Neuronal stem cell (in vitro differentiated cells): ENCODE results near the gene FOXL3.
A peak's percentile ranks its signal among the peaks of the same experiment; 100 is the strongest.

Source experiments
- DNase-seq: peaks from one replicate; pipeline ENCODE4 v3.0.0-alpha.2; 2013; ENCODE audit warnings: low spot score
- H2AFZ ChIP-seq: one replicate; pipeline ENCODE4 v1.6.1; 2013; ENCODE audit warnings: mild to moderate bottlenecking, low read length, inconsistent platforms
- H2AK5ac ChIP-seq: 2 replicates; pipeline ENCODE4 v1.6.1; 2013; ENCODE audit warnings: low read depth, mild to moderate bottlenecking, inconsistent platforms, low read length, moderate library complexity, mixed read lengths
- H2BK120ac ChIP-seq: 2 replicates; pipeline ENCODE4 v1.6.1; 2013; ENCODE audit warnings: low read depth, mild to moderate bottlenecking, inconsistent platforms, low read length, moderate library complexity, mixed read lengths
- H2BK12ac ChIP-seq: one replicate; pipeline ENCODE4 v1.6.1; 2013; ENCODE audit warnings: low read length, inconsistent platforms
- H2BK15ac ChIP-seq: 2 replicates; pipeline ENCODE4 v1.6.1; 2013; ENCODE audit warnings: mild to moderate bottlenecking, low read length, inconsistent platforms, mixed read lengths
- H2BK5ac ChIP-seq: one replicate; pipeline ENCODE4 v1.6.1; 2013; ENCODE audit warnings: inconsistent platforms, mild to moderate bottlenecking, low read length, moderate library complexity
- H3K14ac ChIP-seq: one replicate; pipeline ENCODE4 v1.6.1; 2013; ENCODE audit warnings: low read length, inconsistent platforms
- H3K18ac ChIP-seq: 2 replicates; pipeline ENCODE4 v1.6.1; 2013; ENCODE audit warnings: low read length, inconsistent platforms
- H3K23ac ChIP-seq: 2 replicates; pipeline ENCODE4 v1.6.1; 2013; ENCODE audit warnings: low read depth, mild to moderate bottlenecking, mixed read lengths, low read length, inconsistent platforms; ENCODE audit not compliant: poor library complexity
- H3K27ac ChIP-seq: replicated peaks from 3 replicates; pipeline ENCODE4 v1.5.1; 2013; ENCODE audit warnings: low read length, inconsistent platforms
- H3K27me3 ChIP-seq, 3 experiments: 2 replicates each; pipeline ENCODE4 v1.6.1; 2013; ENCODE audit warnings: low read length in 3 of 3, mild to moderate bottlenecking in 2 of 3, inconsistent platforms in 1 of 3, low read depth in 1 of 3, mixed read lengths in 1 of 3, moderate library complexity in 1 of 3; ENCODE audit not compliant: control insufficient read depth in 3 of 3, insufficient read depth in 3 of 3
- H3K36me3 ChIP-seq, 2 donors: replicated peaks in 1 of 2; 2 replicates each; pipeline ENCODE4 v1.6.1; 2013; ENCODE audit warnings: low read length in 2 of 2; ENCODE audit not compliant: control insufficient read depth in 2 of 2, insufficient read depth in 2 of 2
- H3K4ac ChIP-seq: 2 replicates; pipeline ENCODE4 v1.6.1; 2013; ENCODE audit warnings: inconsistent platforms, mild to moderate bottlenecking, low read length, moderate library complexity
- H3K4me1 ChIP-seq, 2 donors: 1 replicate in 1 of 2; 2 replicates in 1 of 2; pipeline ENCODE4 v1.6.1; 2013; ENCODE audit warnings: low read length in 2 of 2, low read depth in 1 of 2; ENCODE audit not compliant: control insufficient read depth in 2 of 2, insufficient read depth in 1 of 2
- H3K4me2 ChIP-seq: one replicate; pipeline ENCODE4 v1.6.1; 2013; ENCODE audit warnings: mild to moderate bottlenecking, low read length, inconsistent platforms; ENCODE audit not compliant: insufficient read depth, poor library complexity, severe bottlenecking
- H3K4me3 ChIP-seq, 2 donors: 2 replicates each; pipeline ENCODE4 v1.5.1; 2013; ENCODE audit warnings: low read length in 2 of 2, mild to moderate bottlenecking in 2 of 2, inconsistent platforms in 1 of 2, moderate library complexity in 1 of 2
- H3K79me1 ChIP-seq: one replicate; pipeline ENCODE4 v1.6.1; 2013; ENCODE audit warnings: low read depth, mild to moderate bottlenecking, inconsistent platforms, low read length, moderate library complexity
- H3K9ac ChIP-seq: one replicate; pipeline ENCODE4 v1.6.1; 2013; ENCODE audit warnings: mild to moderate bottlenecking, low read depth, low read length, inconsistent platforms; ENCODE audit not compliant: poor library complexity
- H3K9me3 ChIP-seq, 2 donors: replicated peaks in 1 of 2; 2 replicates each; pipeline versions ENCODE3 to v1.6.1; 2013; ENCODE audit warnings: low read length in 2 of 2, mild to moderate bottlenecking in 2 of 2, inconsistent platforms in 1 of 2, low read depth in 1 of 2, mixed read lengths in 1 of 2, moderate library complexity in 1 of 2; ENCODE audit not compliant: control insufficient read depth in 2 of 2, insufficient read depth in 1 of 2
- H4K8ac ChIP-seq: one replicate; pipeline ENCODE4 v1.6.1; 2013; ENCODE audit warnings: low read depth, mild to moderate bottlenecking, inconsistent platforms, low read length, moderate library complexity
- H4K91ac ChIP-seq: one replicate; pipeline ENCODE4 v1.6.1; 2013; ENCODE audit warnings: low read length, low read depth, mild to moderate bottlenecking, inconsistent platforms; ENCODE audit not compliant: poor library complexity
- WGBS, 2 donors: extraction: QIAGEN DNeasy Blood & Tissue Kit; methylation state at CpG; one replicate each; pipeline ENCODE4 v1.1.7; 2013; ENCODE audit warnings: missing lambda C conversion rate in 2 of 2, mixed read lengths in 1 of 2; ENCODE audit not compliant: insufficient read length in 2 of 2, insufficient replicate concordance in 1 of 2; ENCODE audit errors: extremely low coverage in 2 of 2; 5-methylcytosine and 5-hydroxymethylcytosine counted together

The FOXL3 gene

DNA sequence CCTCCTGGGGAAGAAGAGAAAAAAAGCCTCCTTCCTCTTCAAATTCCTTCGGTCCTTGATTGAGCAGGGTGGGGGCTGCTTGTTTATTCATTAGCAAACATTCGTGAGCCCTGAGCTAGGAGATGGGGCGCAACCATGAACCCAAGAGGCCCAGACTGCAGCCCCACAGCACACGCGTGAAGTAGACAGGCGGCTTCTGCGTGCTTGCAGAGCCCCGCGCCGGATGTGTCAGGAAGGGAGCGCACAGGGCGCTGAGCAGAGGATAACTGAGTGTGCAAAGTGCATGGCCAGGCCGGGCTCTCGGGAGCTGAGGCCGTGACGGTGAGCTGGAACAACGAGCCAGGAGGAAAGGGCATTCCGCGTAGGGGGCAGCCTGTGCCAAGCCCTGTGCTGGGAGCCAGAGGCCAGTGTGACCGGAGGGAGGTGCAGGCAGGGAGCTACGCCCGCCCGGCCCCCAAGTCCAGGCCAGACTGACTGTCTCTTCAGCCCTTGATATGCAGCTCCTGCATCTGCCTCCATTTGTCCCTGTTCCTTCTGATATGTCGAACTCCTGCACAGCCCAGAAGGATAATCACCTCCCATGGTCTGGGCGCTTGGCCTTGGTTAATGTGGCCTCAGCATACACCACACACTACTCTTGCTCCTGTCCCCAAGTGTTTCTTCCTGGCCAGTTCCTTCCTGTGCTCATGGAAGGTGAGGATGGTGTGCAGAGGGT lies 4.6 kb downstream of the FOXL3 start:
- Histone ChIP-seq H3K27ac (no peak overlapping the region), H3K27me3 (peaks cover 11 to 32% (median 18%) of the 10 kb centered on the region in 3 experiments), H3K9ac (no peak overlapping the region), H3K4me3 (no peak overlapping the region), H3K36me3 (no peaks in the 10 kb centered on the region), H3K23ac (no peak overlapping the region), H2BK15ac (peak overlapping the region; percentile 35), H2BK12ac (peak overlapping the region; percentile 14), H3K9me3 (peaks cover 0 to 4% of the 10 kb centered on the region in 2 donors), H3K4me2 (no peak overlapping the region), H3K79me1 (no peaks in the 10 kb centered on the region), H3K4ac (no peak overlapping the region), H2BK5ac (peak overlapping the region; percentile 4), H3K4me1 (no peaks in the 10 kb centered on the region), H4K91ac (no peak overlapping the region), H3K18ac (peak overlapping the region; percentile 24), H2AK5ac (peak overlapping the region; percentile 34), H2BK120ac (no peak overlapping the region), H4K8ac (no peak overlapping the region), H2AFZ (no peak overlapping the region), H3K14ac (peak overlapping the region; percentile 49)
- WGBS, 2 donors, result no CpG with 5 or more reads among the region's 25 CpGs
- DNase-seq, result no peak

DNA sequence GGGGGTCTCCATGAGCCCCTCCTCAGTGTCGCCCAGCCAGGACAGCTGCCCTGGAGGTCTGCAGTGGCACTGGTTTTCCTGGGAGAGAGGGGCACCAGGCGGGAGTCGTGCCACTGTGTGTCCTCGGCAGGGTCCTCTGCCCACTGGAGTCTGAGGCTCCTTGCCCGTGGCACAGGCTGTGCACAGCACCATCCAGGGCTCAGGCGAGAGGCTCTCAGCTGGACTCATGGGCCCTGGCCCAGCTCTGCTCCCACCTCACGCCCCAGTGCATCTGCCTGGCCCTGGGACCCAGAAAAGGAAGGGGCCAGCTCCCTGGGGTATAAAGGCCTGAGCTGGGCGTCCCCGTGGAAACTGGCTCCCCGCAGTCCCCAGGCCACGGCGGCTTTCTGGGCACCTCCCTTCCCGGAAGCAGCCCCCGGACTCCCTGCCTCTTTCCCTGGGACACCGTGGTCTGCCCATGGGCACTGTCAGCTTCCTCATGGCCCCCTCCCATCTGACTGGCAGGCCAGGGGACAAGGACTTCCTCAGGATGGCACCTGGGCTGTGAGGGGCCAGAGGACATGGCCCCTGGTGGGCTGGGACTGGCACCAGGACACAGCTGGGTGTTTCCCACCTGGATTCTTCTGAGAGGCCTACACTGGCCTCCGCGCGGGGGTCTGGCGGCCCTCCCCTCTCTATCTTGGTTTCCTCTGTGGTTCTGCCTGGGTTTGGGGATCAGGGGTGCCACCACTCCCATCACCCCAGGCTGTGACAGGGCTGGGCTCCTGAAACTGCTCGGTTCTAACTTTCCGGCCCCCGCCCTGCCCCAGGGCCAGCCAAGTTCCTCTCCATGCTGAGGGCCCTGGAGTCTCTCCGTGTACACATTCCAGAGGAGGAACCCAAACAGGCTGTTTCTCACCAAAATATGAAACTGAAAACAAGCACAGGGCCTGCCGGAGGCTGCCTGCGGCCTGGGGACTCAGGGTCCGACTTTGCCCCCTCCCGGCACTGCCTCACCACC lies 5.5 kb downstream of the FOXL3 start:
- Histone ChIP-seq H2BK12ac (peak overlapping the region; percentile 22), H3K4me1 (no peaks in the 10 kb centered on the region), H3K9me3 (peaks cover 0 to 4% of the 10 kb centered on the region in 2 donors), H2BK5ac (peak overlapping the region; percentile 4), H4K8ac (no peak overlapping the region), H3K36me3 (no peaks in the 10 kb centered on the region), H2BK120ac (no peak overlapping the region), H3K79me1 (no peaks in the 10 kb centered on the region), H2BK15ac (peak overlapping the region; percentile 35), H3K4me3 (no peak overlapping the region), H2AK5ac (peak overlapping the region; percentile 34), H4K91ac (no peak overlapping the region), H3K18ac (peak overlapping the region; percentile 24), H2AFZ (no peak overlapping the region), H3K23ac (no peak overlapping the region), H3K9ac (no peak overlapping the region), H3K27ac (no peak overlapping the region), H3K27me3 (peaks cover 4 to 24% (median 24%) of the 10 kb centered on the region in 3 experiments), H3K4ac (no peak overlapping the region), H3K4me2 (no peak overlapping the region), H3K14ac (no peak overlapping the region)
- WGBS, 2 donors, result no CpG with 5 or more reads among the region's 27 CpGs
- DNase-seq, result no peak

DNA sequence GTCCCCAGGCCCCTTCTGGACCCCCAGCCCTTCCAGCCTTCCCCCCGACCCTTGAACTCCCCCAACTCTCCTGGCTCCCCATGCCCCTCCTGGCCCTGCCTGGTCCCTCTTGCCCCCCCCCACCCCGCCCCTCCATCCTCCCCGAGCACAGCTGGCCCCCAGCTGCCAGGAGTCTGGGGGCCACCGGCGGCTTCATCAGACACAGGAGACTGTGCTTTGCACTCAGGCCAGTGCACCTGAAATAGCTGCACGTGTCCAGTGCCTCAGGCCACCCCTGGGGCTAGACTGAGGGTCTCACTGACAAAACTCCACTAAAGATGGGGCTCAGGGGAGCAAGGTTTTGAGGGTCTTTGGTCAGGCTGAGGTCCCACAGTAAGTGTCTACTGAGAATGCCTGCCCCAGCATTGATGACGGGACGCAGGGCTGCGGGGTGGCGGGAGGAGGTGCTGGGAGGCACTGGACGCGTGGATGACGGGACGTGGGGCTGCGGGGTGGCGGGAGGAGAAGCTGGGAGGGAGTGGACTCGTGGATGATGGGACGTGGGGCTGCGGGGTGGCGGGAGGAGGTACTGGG lies 6.5 kb downstream of the FOXL3 start:
- Histone ChIP-seq H3K4ac (no peak overlapping the region), H3K4me1 (peaks cover 0 to 3% of the 10 kb centered on the region in 2 donors), H3K14ac (no peak overlapping the region), H2AK5ac (no peak overlapping the region), H3K9me3 (peaks cover 0 to 5% of the 10 kb centered on the region in 2 donors), H2BK120ac (no peak overlapping the region), H3K18ac (peak overlapping the region; percentile 54), H3K79me1 (no peaks in the 10 kb centered on the region), H3K36me3 (no peaks in the 10 kb centered on the region), H4K8ac (no peak overlapping the region), H3K4me3 (no peak overlapping the region), H2BK12ac (no peak overlapping the region), H2BK5ac (no peak overlapping the region), H3K27me3 (peaks cover 0 to 24% (median 14%) of the 10 kb centered on the region in 3 experiments), H2BK15ac (no peak overlapping the region), H3K23ac (peak overlapping the region; percentile 70), H4K91ac (no peak overlapping the region), H3K9ac (peak overlapping the region; percentile 35), H2AFZ (no peak overlapping the region), H3K4me2 (no peak overlapping the region), H3K27ac (no peak overlapping the region)
- DNase-seq, result no peak
- WGBS, 2 donors, result no CpG with 5 or more reads among the region's 20 CpGs
